ENCODE data around the gene HACD2. TPM values are rescaled to one million over a fixed set of nuclear protein-coding genes. Genes with fewer than 3 reads are reported as not detected.

Gene HACD2
- polyA plus RNA-seq, 3 donors, result 12.9 to 17.1 (median 15.1) TPM

DNA sequence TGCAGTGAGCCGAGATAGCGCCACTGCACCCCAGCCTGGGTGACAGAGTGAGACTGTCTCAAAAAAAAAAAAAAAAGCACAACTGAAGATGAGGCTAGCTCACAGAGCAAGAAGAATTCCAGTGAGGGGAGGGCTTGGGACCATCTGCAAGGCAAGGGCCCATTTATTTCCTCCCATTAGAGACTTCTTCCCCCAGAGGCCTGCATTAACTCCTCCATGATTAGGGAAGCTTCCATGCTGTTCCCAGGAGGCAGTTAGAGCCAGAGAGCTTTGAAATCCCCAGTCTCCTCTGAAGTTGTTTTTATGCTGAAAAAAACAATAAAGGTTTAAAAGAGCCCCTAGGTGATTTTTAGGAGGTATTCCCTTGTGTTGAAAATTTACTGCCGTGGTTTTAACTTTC is 81.7 kb downstream of the HACD2 start:
- Histone ChIP-seq H3K9ac (ENCODE audit: insufficient read depth, low read length, poor library complexity, severe bottlenecking) (no peak overlapping the region), H3K36me3 (replicated peaks in 1 of 2; ENCODE audit: control insufficient read depth in 1 of 2, insufficient read depth in 2 of 2, low read length in 2 of 2) (peaks cover 17 to 56% of the 10 kb centered on the region in 2 donors), H4K20me1 (ENCODE audit: insufficient read depth, low read length) (no peaks in the 10 kb centered on the region), H3K4me2 (replicated peaks; ENCODE audit: extremely low read depth, low read length, poor library complexity, severe bottlenecking) (no peak overlapping the region), H2AFZ (ENCODE audit: insufficient read depth, low read depth, low read length, poor library complexity, severe bottlenecking) (no peak overlapping the region), H3K9me3 (replicated peaks in 1 of 2; ENCODE audit: control insufficient read depth in 1 of 2, insufficient read depth in 1 of 2, low read length in 2 of 2) (no peaks in the 10 kb centered on the region), H3K4me3 (replicated peaks in 1 of 3; ENCODE audit: low read depth in 2 of 3, low read length in 3 of 3) (no peak overlapping the region), H3K27me3 (ENCODE audit: control insufficient read depth in 2 of 2, insufficient read depth in 2 of 2, low read length in 2 of 2) (no peaks in the 10 kb centered on the region), H3K79me2 (ENCODE audit: insufficient read depth, low read length) (no peaks in the 10 kb centered on the region), H3K4me1 (ENCODE audit: control insufficient read depth in 1 of 2, insufficient read depth in 2 of 2, low read length in 2 of 2) (no peaks in the 10 kb centered on the region), H3K27ac (ENCODE audit: low read depth in 1 of 2, low read length in 2 of 2) (no peak overlapping the region)
- H3K27me3 Mint-ChIP-seq (ENCODE audit: low read depth in 3 of 3), result no peaks in the 10 kb centered on the region
- H3K36me3 Mint-ChIP-seq, result peaks cover 41 to 49% of the 10 kb centered on the region in 2 donors
- TF ChIP-seq, protein P1, sequence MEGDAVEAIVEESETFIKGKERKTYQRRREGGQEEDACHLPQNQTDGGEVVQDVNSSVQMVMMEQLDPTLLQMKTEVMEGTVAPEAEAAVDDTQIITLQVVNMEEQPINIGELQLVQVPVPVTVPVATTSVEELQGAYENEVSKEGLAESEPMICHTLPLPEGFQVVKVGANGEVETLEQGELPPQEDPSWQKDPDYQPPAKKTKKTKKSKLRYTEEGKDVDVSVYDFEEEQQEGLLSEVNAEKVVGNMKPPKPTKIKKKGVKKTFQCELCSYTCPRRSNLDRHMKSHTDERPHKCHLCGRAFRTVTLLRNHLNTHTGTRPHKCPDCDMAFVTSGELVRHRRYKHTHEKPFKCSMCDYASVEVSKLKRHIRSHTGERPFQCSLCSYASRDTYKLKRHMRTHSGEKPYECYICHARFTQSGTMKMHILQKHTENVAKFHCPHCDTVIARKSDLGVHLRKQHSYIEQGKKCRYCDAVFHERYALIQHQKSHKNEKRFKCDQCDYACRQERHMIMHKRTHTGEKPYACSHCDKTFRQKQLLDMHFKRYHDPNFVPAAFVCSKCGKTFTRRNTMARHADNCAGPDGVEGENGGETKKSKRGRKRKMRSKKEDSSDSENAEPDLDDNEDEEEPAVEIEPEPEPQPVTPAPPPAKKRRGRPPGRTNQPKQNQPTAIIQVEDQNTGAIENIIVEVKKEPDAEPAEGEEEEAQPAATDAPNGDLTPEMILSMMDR (IDR thresholded peaks at IDR 0.05), result no peak
- intact Hi-C loops (cut with micrococcal nuclease), result no loop called here
- H3K4me3 Mint-ChIP-seq, result no peak overlapping the region
- H3K27ac Mint-ChIP-seq, result no peak overlapping the region
- no peaks in the 10 kb centered on the region for H3K4me1 Mint-ChIP-seq
- no peak for DNase-seq
- peaks cover 0 to 2% (median 0%) of the 10 kb centered on the region in 7 donors for H3K9me3 Mint-ChIP-seq
- WGBS (ENCODE audit: insufficient coverage), result 100% methylated on average over 2 of the region's 3 CpGs

DNA sequence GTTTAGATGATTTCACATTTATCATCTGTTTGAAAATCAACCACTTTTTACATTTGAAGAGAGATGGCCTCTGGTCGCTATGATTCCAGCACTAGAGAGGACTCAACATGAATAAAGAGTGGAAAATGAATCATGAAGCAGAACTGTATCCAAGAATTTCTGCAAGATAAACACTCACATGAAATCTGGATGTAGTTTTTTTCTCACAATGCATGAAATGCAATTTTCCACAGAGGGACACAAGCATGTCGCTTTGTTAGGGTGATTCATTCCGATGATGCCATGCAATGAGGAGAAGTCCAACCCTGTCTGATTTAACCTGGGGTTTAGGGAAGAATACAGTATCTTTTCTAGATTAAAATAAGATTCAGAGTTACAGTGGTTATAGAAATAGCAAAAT is 85.5 kb downstream of the HACD2 start:
- Histone ChIP-seq H3K79me2 (ENCODE audit: insufficient read depth, low read length) (no peaks in the 10 kb centered on the region), H3K9me3 (replicated peaks in 1 of 2; ENCODE audit: control insufficient read depth in 1 of 2, insufficient read depth in 1 of 2, low read length in 2 of 2) (no peaks in the 10 kb centered on the region), H3K27ac (ENCODE audit: low read depth in 1 of 2, low read length in 2 of 2) (no peak overlapping the region), H2AFZ (ENCODE audit: insufficient read depth, low read depth, low read length, poor library complexity, severe bottlenecking) (no peak overlapping the region), H3K4me3 (replicated peaks in 1 of 3; ENCODE audit: low read depth in 2 of 3, low read length in 3 of 3) (no peak overlapping the region), H3K36me3 (replicated peaks in 1 of 2; ENCODE audit: control insufficient read depth in 1 of 2, insufficient read depth in 2 of 2, low read length in 2 of 2) (peaks cover 34 to 79% of the 10 kb centered on the region in 2 donors), H3K9ac (ENCODE audit: insufficient read depth, low read length, poor library complexity, severe bottlenecking) (no peak overlapping the region), H4K20me1 (ENCODE audit: insufficient read depth, low read length) (no peaks in the 10 kb centered on the region), H3K4me1 (ENCODE audit: control insufficient read depth in 1 of 2, insufficient read depth in 2 of 2, low read length in 2 of 2) (no peaks in the 10 kb centered on the region), H3K27me3 (ENCODE audit: control insufficient read depth in 2 of 2, insufficient read depth in 2 of 2, low read length in 2 of 2) (no peaks in the 10 kb centered on the region), H3K4me2 (replicated peaks; ENCODE audit: extremely low read depth, low read length, poor library complexity, severe bottlenecking) (no peak overlapping the region)
- Mint-ChIP-seq H3K4me1 (no peaks in the 10 kb centered on the region), H3K27me3 (ENCODE audit: low read depth in 3 of 3) (no peaks in the 10 kb centered on the region), H3K36me3 (peaks cover 57 to 62% of the 10 kb centered on the region in 2 donors), H3K9me3 (peaks cover 0 to 2% (median 0%) of the 10 kb centered on the region in 7 donors), H3K4me3 (no peak overlapping the region), H3K27ac (no peak overlapping the region)
- TF ChIP-seq, protein P1 (IDR thresholded peaks at IDR 0.05), result no peak
- no peak for DNase-seq
- 93% methylated on average over 2 of the region's 3 CpGs for WGBS (ENCODE audit: insufficient coverage)
- intact Hi-C loops (cut with micrococcal nuclease), result no loop called here

All from CD14-positive monocyte (primary cell).